Central memory CD4-positive, alpha-beta T cell (primary cell): ENCODE measurements around the gene AP1B1.
"Not testable (repeated sequence)": the region's sequence is repeated elsewhere in the genome, so short reads cannot be mapped to it uniquely, and the experiment has no call there.

ENCODE experiments used
- DNase-seq: peaks from one replicate; pipeline ENCODE4 v3.0.0; 2022

AP1B1 gene

GRCh38 chr22:29386708-29387107, 1.7 kb downstream of the AP1B1 start:
- DNase-seq, result no peak

DNA sequence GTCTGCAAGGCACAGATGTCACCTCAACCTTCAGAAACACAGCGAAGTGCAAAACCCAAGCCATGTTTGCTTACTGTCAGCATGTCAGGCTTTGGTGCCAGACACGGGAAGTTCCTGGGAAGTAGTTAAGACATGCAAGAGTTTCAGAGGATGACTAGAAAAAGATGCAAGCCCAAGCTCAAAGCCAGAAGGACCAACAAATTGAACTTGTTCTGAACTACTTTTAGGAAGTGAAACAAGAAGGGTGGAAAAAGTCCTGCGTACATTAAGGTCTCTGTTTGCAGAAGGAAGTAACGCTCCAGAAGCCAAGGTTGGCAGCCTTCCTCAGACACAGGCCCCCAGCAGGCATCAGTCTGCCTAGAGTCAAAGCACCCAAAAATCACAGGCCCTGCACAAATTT, 2.6 kb downstream of the AP1B1 start:
- DNase-seq, result no peak

DNA sequence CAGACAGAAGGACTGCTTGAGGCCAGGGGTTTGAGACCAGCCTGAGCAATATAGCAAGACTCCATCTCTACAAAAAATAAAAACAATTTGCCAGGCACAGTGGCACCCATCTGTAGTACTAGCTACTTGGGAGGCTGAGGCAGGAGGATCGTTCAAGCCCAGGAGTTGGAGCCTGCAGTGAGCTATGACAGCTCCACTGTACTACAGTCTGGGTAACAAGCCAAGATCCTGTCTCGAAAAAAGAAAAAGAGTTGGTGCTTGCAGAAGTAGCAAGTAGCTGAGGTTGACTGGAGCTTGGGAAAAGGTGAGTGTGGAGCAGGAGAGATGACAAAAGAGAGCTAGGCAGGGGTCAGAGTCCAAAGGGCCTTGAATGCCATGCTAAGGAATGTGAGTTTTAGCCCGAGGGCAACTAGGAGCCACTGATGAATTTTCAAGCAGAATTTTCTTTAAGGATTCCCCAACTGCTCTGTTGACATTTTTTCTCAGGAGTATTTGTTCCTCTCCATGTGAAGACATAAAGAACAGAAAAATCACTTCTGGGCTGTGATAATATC, 3.1 kb downstream of the AP1B1 start:
- DNase-seq, result no peak

DNA sequence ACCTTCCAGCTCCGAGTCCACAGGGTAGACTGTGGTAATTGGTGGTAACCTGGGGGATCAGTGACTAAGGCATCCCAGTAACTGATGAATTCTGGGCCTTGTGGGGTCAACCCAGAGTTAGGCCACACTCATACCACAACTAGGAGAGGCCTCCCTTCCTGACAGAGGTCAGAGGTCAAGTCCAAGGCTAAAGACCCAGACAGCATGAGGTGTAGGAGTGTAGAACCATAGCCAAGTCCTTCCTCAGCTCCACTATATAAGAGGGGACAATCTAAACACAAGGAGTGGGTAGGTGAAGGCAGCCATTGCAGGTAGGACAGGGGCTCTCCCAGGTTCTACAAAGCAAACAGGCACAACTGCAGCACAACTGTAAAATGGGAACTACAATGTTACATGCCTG, 4.6 kb downstream of the AP1B1 start:
- no peak for DNase-seq

DNA sequence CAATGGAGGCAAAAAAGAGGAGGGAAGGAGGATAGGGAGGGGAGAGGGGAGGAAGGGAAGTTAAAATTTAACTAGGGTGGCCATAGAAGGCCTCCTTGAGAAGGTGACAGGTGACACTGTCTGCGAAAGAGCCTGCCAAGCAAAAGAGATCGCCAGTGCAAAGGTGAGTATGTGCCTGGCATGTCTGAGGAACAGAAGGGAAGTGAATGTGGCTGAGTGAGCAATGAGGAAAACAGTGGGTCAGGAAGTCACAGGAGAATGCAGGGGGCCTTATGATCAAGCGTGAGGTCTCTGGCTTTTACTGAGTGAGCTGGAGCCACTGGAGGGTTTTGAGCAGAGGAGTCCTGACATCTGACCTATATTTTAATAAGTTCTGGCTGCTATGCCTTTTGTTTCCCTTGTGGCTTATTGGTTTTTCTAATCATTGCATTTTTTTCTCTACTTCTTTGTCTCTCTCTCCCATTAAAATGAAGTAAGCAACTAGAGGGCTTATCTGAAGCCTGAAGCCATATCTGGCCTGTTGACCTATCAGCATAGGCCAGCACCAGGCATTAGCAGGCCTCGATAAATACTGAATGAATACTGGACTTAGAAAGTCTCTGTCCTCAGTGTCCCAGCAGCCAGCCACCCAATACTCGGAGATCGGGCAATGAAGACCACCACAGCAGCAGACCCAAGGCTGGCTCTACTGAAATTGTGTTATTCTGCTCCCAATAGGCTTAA, 5.6 kb downstream of the AP1B1 start:
- no peak for DNase-seq

DNA sequence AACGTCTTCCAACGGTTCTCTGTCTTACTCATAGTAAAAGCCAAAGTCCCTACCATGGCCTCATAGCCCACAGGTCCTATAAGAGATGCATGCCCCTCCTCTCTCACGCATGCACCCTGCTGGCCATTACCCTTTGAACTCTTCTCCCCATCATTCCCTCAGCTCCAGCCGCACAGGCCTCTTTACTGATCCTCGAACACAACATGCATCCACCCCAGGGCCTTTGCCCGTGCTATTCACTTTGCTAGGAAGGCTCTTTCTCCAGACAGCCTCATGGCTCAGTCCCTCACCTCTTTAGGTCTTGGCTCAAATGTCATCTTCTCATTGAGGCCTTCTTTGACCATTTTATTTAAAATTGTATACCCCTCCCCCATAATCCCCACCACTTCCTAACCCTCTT, 7.5 kb downstream of the AP1B1 start:
- no peak for DNase-seq

GRCh38 chr22:29380032-29380781, 8.2 kb downstream of the AP1B1 start:
- no peak for DNase-seq

DNA sequence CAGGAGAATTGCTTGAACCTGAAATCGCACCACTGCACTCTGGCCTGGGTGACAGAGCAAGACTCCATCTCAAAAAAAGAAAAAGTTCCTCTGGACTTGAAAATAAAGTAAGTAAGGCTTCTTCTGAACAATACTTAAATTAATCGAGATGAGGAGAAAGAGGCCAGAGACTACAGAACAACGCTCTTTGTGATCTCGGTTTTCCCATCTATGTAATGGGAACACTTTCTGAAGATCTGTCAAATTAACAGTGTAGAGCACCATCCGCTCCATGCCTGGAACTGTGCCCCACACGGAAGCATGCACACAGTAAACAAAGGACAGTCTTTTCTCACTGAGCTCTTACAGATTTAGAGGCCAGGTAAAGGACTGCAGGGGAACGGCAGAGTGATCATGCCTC, 9.1 kb downstream of the AP1B1 start:
- no peak for DNase-seq

GRCh38 chr22:29377979-29378378, 10.4 kb downstream of the AP1B1 start:
- DNase-seq, result no peak

DNA sequence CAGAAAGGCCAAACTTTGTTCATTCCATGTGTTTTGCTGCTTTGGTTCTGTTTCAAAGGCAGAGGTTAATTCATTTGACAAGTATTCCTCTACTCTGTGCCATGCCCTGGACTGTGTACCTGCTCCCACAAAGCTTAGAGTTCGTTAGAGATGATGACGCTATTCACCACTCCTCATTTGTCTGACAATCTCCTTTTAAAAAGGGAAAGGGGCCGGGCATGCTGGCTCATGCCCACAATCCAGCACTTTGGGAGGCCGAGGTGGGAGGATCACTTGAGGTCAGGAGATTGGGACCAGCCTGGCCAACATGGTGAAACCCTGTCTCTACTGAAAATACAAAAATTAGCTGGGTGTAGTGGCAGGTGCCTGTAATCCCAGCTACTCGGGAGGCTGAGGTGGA, 11.7 kb downstream of the AP1B1 start:
- DNase-seq, result not testable (repeated sequence)

- no peak for DNase-seq
Observed at GRCh38 chr22:29375398-29376076, 12.8 kb downstream of the AP1B1 start.

DNA sequence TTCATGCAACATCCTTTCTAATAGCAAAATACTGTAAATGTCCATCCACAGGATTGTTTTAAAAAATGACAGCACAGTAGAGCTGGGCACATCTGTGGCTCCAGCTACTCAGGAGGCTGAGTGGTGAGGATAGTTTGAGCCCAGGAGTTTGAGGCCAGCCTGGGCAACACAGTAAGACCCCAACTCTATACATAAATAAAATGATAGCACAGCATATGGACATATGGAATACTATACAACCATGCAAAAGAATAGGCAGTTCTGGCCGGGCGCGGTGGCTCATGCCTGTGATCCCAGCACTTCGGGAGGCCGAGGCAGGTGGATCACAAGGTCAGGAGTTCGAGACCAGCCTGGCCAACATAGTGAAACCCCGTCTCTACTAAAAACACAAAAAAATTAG, 13.6 kb downstream of the AP1B1 start:
- not testable (repeated sequence) for DNase-seq

- no peak for DNase-seq
Observed at GRCh38 chr22:29374401-29374800, 14.0 kb downstream of the AP1B1 start.

DNA sequence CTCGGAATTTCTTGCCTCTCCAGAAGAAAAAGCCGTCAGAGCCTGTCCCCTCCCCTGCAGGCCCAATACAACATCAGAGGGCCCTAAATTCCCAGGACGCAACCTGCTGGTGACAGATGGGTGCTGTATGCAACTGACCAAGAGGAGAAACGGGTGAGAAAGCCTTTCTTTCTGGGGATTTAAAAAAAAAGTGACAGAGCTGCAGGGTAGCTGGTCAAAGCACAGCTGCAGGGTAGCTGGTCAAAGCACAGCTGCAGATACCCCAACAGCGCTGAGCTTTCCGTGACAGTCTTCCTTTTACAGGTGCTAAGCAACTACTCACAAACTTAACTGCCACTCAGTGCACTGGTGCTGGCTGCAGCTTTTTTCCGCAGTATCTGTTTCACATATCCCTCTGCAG, 17.8 kb downstream of the AP1B1 start:
- DNase-seq, result no peak

DNA sequence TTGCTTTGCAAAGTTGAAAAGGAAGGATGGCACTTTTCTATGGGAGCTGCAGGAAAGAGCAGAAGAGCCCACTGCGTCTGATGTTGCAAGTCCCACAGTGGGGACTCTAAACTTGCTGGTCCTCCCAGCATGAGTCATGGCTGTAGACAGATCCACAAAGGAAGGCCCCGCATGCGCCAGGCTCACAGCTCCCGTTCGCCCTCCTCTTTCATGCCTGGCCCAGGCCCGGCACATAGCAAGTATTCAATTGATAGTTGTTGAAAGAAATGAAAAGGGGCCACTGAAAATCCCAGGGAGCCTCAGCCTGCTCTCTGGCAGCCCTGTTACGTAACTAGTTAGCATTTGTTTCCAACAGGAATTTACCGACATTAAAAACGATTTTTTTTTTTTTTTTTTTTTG, 18.9 kb downstream of the AP1B1 start:
- DNase-seq, result no peak

DNA sequence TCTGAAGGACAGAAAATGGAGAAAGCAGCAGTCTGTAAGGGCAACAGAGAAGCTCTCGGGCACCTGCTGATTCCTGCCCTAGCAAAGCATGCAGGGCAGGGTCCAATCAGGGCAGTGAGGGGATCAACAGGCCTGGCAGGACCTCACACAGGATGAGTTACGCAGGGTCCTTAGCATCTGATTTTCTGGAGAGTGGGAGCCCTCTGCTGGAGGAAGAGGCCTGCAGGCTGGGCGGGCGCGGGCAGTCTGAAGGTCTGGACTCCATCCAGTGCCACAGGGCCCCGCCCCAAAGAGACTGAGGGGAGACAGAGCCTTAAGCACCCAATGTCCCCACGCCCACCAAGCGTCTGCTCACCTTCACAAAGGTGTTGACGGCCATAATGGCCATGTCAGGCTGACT, 28.9 kb downstream of the AP1B1 start:
- no peak for DNase-seq

GRCh38 chr22:29357193-29357890, 31.0 kb downstream of the AP1B1 start:
- not testable (repeated sequence) for DNase-seq

- no peak for DNase-seq
Observed at GRCh38 chr22:29353860-29354259, 34.5 kb downstream of the AP1B1 start.

- DNase-seq, result no peak
Observed at GRCh38 chr22:29353286-29353685, 35.1 kb downstream of the AP1B1 start.

- DNase-seq, result no peak
Observed at GRCh38 chr22:29352778-29353177, 35.6 kb downstream of the AP1B1 start.

- DNase-seq, result no peak
Observed at GRCh38 chr22:29351891-29352290, 36.5 kb downstream of the AP1B1 start.

- DNase-seq, result no peak
Observed at GRCh38 chr22:29351042-29351441, 37.3 kb downstream of the AP1B1 start.

- no peak for DNase-seq
Observed at GRCh38 chr22:29348956-29349355, 39.4 kb downstream of the AP1B1 start.
